GM18526 (cell line): ENCODE measurements around the gene FNDC3B.

Experiments used
- POLR2A ChIP-seq: IDR thresholded peaks from 3 replicates; pipeline ENCODE4 v1.6.1; 2011; ENCODE audit not compliant: insufficient read length; ENCODE audit errors: extremely low read depth

The FNDC3B gene

DNA sequence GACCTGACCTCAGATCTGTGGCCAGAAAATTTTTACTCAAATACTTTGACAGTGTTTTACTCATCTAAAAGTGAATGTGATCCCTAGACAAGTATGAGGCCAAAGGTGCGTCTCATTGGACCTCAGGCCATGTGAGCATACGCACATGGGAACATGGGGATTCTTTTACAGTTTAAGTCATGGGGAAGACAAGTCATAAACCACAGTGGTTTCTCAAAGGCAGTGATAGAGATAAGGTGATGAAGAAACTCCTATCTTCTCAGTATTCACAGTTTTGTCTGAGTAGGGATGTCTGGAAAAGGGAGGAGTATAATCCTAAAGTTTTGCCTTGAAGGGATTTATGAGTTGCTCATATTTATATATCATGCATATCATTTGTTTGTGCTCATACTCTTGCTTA is 173.8 kb downstream of the FNDC3B start:
- TF ChIP-seq POLR2A: no peak

DNA sequence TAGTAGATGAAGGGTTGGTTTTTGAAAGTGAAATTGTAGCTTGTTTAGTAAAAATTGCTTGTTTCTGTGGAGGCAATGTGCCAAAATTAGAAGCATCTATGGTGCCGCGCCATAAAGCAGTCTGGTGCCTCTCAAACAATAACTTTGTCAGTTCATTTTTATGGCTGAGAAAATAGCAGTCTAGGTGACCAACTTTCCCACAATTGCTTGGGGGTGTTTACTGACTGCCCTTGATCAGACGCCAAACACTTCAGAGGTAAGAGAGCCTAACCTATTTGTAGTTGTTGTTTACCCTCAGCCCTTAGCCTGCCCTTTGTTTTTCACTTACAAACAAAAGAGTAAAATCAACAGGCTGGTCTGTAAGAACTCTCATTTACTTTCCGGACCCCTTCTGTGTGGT is 174.5 kb downstream of the FNDC3B start:
- TF ChIP-seq POLR2A: no peak

DNA sequence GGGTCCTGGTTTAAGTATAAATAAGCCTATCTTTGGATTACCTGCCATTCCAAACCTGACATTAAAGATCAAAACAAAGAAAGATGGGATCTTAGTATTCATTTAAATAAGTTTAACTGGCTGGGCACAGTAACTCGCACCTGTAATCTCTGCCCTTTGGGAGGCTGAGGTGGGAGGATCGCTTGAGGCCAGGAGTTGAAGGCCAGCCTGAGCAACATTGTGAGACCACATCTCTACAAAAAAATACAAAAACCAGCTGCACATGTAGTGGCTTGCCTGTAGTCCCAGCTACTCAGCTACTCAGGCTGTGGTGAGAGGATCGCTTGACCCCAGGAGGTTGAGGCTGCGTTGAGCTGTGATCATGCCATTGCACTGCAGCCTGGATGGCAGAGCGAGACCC is 176.9 kb downstream of the FNDC3B start:
- no peak for TF ChIP-seq POLR2A

DNA sequence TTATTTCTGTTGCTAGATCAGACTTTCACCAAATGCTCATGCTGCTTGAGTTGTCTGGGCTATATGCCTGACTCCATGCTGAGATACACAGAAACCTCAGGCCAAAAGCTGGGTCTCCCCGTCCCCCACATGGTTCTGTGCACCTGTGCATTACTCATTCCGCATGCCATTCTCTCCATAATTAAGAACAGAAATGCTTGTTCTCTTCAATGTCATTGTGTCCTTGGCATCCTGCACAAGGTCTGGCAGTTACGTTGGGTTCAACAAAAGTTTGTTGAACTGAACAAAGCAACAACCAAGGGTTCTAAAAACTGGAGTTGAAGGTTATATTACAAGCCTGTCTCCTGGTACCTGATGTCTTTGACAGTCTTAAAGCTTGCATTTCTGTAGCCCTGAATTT is 177.5 kb downstream of the FNDC3B start:
- TF ChIP-seq POLR2A: no peak

GRCh38 chr3:172217877-172218276 is 178.5 kb downstream of the FNDC3B start:
- TF ChIP-seq POLR2A: no peak

DNA sequence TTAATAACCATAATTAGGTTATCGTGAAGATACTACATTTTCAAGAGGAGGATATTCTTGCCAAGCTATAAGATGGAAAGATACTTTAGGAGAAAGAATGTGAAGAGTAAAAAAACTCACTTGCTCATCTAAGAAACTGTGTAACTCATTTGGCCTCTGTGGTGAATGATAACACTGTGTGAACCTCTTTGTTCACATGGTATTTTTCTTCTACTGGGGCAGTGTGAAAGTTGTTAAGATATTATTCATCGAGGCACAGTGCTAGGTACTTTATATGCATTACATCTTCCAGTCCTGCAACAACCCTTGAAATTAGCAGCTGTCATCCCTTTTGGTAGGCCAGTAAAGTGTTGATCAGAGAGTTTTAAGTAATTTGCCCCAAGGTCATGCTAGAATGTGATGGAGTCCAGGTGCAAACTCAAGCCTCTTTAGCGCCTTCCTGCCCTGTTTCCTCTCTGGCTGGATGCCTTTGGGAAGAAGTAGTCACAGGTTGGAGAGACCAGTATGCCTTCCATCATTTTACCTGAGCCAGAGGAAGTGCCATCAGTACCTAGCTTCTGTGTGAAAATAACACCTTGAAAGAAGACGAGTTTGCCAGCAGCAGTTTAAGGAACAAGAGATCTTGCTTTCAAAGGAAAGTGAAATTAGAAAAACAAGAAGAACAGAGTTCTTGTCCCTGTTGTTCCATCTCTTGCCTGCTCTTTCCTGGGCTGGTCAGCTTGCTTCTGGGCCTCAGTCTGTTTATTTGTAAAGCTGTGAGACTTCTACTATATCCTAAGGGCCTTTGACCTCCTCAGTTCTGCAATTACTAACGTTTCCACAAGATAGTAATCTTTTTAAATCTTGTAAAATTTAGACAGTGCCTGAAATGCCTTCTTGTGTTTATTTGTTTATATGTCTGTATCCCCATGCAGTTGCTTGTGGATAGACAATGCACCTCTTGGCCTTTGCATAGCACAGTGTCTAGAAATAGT is 179.3 kb downstream of the FNDC3B start:
- no peak for TF ChIP-seq POLR2A

GRCh38 chr3:172219750-172220149 is 180.4 kb downstream of the FNDC3B start:
- no peak for TF ChIP-seq POLR2A

DNA sequence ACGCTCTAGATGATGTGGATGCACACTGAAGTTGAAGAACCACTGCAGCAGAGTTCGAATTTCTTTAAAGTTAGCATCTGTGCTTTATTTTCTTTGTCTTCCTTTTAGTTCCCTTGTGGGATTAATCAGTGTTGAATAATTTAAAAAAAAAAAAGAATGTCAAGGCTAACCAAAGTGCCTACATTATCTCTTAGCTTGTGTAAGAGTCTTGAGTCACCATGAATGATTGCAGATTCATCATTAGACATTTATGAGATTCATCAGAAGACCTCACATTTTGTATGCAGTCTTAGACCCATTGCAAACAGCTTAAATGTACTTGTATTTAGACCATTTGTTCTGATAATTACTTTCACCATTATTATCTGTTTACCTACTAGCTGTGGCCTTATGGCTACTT is 182.2 kb downstream of the FNDC3B start:
- no peak for TF ChIP-seq POLR2A

DNA sequence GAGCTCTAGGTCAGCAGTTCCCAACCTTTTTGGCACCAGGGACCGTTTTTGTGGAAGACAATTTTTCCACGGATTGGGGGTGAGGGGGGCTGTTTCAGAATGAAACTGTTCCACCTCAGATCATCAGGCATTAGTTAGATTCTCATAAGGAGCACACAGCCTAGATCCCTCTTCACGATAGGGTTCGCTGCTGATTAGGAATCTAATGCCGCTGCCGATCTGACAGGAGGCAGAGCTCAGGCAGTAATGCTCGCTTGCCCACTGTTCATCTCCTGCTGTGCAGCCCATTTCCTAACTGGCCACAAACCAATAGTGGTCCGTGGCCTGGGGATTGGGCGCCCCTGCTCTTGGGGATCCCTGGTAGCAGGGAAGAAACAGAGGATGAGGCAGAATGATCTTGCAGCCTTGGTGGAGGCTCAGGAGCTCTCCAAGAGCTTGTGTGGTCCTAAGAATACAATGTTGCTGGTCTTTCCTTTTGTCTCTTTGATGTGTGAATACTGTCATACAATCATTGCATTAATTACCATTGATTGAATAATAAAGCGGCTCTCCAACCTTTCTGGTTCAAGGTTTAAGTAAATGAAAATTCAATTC is 183.2 kb downstream of the FNDC3B start:
- TF ChIP-seq POLR2A: no peak

- no peak for TF ChIP-seq POLR2A
Observed at GRCh38 chr3:172223870-172224269, 184.5 kb downstream of the FNDC3B start.

DNA sequence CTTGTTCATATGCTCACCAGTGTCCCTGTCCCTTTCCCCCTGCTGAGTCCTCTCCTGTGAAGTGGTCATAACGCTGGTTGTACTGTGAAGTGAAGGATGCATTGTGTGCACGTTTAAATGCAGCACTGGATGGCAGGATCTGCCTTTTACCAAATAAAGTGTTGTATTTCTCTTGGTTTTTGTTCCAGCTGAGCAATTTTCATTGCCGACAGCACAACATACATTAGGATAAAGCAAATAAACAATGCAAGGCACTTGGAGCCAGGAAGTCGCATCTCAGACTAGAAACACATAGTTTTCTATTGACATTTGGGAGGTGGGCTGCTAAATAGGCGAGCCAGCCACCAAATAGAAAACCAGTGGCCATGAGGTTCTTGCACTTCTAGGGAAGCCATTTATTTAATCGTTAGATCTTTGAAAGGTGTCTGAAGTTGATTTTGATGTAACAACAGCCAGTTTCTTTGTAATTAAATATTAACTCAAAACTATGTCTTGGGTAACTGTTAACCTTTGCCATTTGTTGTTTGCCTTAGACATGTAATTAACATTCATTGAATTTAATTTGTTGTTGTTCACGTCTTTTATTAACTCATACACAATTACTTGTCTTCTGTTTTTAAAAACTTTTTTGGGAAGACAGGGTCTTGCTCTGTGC is 185.3 kb downstream of the FNDC3B start:
- TF ChIP-seq POLR2A: no peak

GRCh38 chr3:172225215-172225707 is 185.9 kb downstream of the FNDC3B start:
- no peak for TF ChIP-seq POLR2A

GRCh38 chr3:172226831-172227230 is 187.5 kb downstream of the FNDC3B start:
- TF ChIP-seq POLR2A: no peak

DNA sequence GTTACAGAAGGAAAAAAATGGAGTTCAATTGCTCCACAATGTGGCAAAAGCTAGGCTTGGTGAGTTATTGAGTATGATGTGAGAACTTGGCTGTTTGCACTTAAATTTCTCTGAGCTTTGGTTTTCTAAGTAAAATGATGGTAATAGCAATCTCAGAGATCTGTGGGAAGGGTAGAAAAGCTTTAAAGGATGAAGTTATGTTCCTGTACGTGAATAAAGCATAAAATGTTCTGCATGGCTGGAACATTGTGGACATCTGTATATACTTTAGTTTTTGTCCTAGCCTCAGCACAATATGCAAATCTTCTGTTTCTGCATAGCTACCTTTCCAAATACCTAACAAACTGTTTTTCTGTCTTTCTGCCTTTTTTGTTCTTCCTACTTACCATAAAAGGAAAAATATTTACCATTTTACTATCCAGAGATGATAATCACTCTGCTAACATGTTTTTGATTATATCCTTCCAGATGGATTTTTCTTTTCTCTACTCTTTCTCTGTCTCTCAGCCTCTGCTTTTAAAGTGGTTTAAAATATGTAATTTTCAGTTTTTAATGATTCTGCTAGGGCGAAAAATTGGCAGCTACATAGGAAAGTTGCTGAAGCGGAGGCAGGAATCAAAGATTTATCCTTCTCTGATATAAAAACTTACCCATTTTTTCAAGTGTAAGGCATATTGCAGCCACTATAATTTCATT is 188.1 kb downstream of the FNDC3B start:
- no peak for TF ChIP-seq POLR2A

DNA sequence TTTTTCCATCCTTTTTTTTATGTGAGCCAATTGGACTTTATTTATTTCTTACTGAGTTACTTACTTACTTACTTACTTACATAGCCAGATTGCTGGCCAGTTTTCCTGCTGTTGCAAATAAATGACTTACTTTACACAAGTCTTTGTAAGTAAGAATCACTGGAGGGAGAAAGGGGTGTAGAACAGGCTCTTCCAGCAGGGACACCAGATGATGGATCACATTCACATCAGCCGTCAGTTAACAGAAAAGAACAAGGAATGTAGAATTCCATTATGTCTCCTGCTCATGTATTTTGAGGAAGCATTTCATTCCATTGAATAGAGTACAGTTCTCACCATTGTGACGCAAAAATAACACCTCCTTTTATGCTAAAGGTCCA is 188.6 kb downstream of the FNDC3B start:
- no peak for TF ChIP-seq POLR2A

DNA sequence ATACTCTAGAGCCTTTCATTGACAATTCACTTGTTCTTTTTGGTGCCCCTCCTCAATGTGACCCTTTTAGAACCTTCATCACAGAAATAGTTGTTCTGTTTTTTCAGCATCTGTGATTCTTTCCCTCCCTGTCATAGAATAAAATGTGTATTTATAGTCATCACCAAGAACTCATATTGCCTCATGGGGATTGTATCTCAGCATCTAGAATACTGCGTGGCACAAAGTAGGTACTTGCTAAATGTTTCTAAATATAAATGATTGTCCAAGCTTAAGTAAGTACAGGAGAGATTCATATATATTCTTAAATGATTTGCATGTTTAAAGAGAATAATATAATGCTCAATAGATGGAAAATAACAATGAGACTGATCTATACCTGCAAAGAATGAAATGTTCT is 190.1 kb downstream of the FNDC3B start:
- TF ChIP-seq POLR2A: no peak

DNA sequence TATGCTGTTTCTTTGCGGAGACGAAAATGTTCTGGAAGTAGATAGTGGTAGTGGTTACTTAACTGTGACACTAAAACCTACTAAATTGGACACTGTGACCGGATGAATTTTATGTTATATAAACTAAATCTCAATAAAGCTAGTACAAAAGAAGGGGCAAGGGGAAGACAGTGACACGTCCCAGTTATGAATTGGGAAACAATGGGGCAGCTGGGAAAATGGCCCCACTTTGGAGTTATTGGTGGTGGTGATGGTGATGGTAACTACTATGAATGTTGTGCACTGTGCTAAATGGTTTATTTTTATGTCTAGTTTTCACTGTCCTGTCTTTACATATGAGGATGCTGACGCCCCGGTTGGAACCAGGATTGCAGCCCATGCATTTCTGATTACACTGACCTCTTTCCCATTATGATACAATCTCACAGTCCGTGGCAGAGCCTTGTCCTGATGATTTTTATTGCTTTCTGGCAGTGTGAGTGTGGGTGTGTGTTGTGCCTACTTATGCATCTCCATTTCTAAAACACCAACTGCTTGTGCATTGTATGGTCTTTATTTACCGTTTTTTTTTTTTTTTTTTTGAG is 192.0 kb downstream of the FNDC3B start:
- TF ChIP-seq POLR2A: no peak
